H7 (cell line): Measurements from ENCODE around the gene LPAR2. TPM values are rescaled to one million over a fixed set of nuclear protein-coding genes. Genes with fewer than 3 reads are reported as not detected.

Source experiments
- DNase-seq: peaks from one replicate; pipeline ENCODE4 v3.0.0; 2012
- H3K27me3 ChIP-seq: 2 replicates; pipeline ENCODE4 v1.6.0; 2011; ENCODE audit warnings: mild to moderate bottlenecking, low read length; ENCODE audit not compliant: control insufficient read depth, insufficient read depth
- H3K36me3 ChIP-seq: replicated peaks from 2 replicates; pipeline ENCODE4 v1.5.1; 2011; ENCODE audit warnings: low read length; ENCODE audit not compliant: control insufficient read depth, insufficient read depth
- H3K4me3 ChIP-seq: 2 replicates; pipeline ENCODE4 v1.5.1; 2011; ENCODE audit warnings: low read depth, mild to moderate bottlenecking, control low read depth, low read length, moderate library complexity; ENCODE audit not compliant: insufficient read depth
- total RNA-seq: library from RNA; depleted of rRNA; stranded (reverse); fragments of >200 nt; shearing (Covaris generic); gene quantifications from 2 replicates; pipeline ENCODE4 v1.2.3, GENCODE V29; 2014; rRNA removed

Gene LPAR2
- total RNA-seq, 1 experiment from 2014 or later = 44.0 TPM

- H3K4me3 ChIP-seq = no peak overlapping the region
- no peaks in the 10 kb centered on the region for H3K27me3 ChIP-seq
- H3K36me3 ChIP-seq = no peaks in the 10 kb centered on the region
- DNase-seq = no peak
Measured at GRCh38 chr19:19579533-19580361, 48.3 kb downstream of the LPAR2 start.

GRCh38 chr19:19578252-19578651, 49.8 kb downstream of the LPAR2 start:
- H3K4me3 ChIP-seq = no peak overlapping the region
- no peaks in the 10 kb centered on the region for H3K36me3 ChIP-seq
- no peak for DNase-seq
- no peaks in the 10 kb centered on the region for H3K27me3 ChIP-seq

- Histone ChIP-seq H3K36me3 (no peaks in the 10 kb centered on the region), H3K27me3 (no peaks in the 10 kb centered on the region), H3K4me3 (no peak overlapping the region)
- peak; percentile 85 for DNase-seq
Measured at GRCh38 chr19:19575411-19575810, 52.6 kb downstream of the LPAR2 start.

Other genes with a start within 250 kb of the LPAR2 start
- 104 and 130 TPM in 2 replicates for gene GATAD2A, start 222.5 kb downstream of the LPAR2 start, total RNA-seq
- 4.7 and 9.8 TPM in 2 replicates for gene TSSK6, start 112.7 kb downstream of the LPAR2 start, total RNA-seq
- 249 and 291 TPM in 2 replicates for gene NDUFA13, start 112.0 kb downstream of the LPAR2 start, total RNA-seq
- gene YJEFN3, start 99.3 kb downstream of the LPAR2 start, total RNA-seq = 0.74 and 1.2 TPM in 2 replicates
- gene CILP2, start 90.0 kb downstream of the LPAR2 start, total RNA-seq = 4.4 and 7.0 TPM in 2 replicates
- gene PBX4, start 9.5 kb downstream of the LPAR2 start, total RNA-seq = 0.94 and 2.7 TPM in 2 replicates
- 6.6 and 6.7 TPM in 2 replicates for gene GMIP, start 15.4 kb upstream of the LPAR2 start, total RNA-seq
- gene ATP13A1, start 35.5 kb upstream of the LPAR2 start, total RNA-seq = 36.2 and 40.6 TPM in 2 replicates
- 24.1 and 24.9 TPM in 2 replicates for gene ZNF101, start 40.6 kb upstream of the LPAR2 start, total RNA-seq
- gene ZNF14, start 104.9 kb upstream of the LPAR2 start, total RNA-seq = 2.3 and 4.3 TPM in 2 replicates
- 0.04 and 0.07 TPM in 2 replicates for gene ZNF506, start 193.5 kb upstream of the LPAR2 start, total RNA-seq
- gene ZNF253, start 237.7 kb upstream of the LPAR2 start, total RNA-seq = not detected in 2 replicates